ENCODE measurements around the gene TRAK1.

GRCh38 chr3:42079701-42080452 lies 11.3 kb upstream of the TRAK1 start:
- TF ChIP-seq, protein P1, sequence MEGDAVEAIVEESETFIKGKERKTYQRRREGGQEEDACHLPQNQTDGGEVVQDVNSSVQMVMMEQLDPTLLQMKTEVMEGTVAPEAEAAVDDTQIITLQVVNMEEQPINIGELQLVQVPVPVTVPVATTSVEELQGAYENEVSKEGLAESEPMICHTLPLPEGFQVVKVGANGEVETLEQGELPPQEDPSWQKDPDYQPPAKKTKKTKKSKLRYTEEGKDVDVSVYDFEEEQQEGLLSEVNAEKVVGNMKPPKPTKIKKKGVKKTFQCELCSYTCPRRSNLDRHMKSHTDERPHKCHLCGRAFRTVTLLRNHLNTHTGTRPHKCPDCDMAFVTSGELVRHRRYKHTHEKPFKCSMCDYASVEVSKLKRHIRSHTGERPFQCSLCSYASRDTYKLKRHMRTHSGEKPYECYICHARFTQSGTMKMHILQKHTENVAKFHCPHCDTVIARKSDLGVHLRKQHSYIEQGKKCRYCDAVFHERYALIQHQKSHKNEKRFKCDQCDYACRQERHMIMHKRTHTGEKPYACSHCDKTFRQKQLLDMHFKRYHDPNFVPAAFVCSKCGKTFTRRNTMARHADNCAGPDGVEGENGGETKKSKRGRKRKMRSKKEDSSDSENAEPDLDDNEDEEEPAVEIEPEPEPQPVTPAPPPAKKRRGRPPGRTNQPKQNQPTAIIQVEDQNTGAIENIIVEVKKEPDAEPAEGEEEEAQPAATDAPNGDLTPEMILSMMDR (IDR thresholded peaks at IDR 0.05) = no peak
- TF ChIP-seq POLR2AphosphoS5 (IDR thresholded peaks at IDR 0.05) (peak; percentile 37 to 47), POLR2A (IDR thresholded peaks at IDR 0.05) (no peak), EP300 (IDR thresholded peaks at IDR 0.05) (peak in 1 of 4 donors; percentile 80)
